ENCODE data around the gene EEF1AKMT3. TPM values are rescaled to one million over a fixed set of nuclear protein-coding genes. Genes with fewer than 3 reads are reported as not detected.
"Not testable (repeated sequence)": the region's sequence is repeated elsewhere in the genome, so short reads cannot be mapped to it uniquely, and the experiment has no call there.

EEF1AKMT3 gene
- total RNA-seq, 2 donors from 2014 or later, result 1.9 to 3.6 TPM

DNA sequence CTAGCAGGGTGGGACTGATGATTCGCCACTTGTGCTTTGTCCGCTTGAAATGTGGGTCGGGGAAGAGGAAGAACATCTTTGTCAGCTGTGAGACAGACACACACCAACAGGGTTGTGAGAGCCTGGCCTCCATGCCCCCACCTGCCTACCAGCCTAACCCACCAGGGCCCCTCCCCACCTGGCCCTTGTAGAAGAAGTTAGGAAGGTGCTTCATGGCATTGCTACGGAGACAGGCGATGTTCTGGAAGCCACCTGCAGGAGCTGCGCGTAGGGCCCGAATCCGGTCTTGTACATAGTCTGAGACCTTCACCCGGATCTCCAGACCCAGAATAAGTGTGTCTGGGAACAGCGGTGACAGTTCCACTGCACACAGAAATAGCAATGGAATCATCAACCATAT lies 2.8 kb upstream of the EEF1AKMT3 start:
- Histone ChIP-seq H3K27ac (no peak overlapping the region), H3K4me3 (no peak overlapping the region), H3K9me3 (no peaks in the 10 kb centered on the region), H3K27me3 (peaks cover 0 to 15% of the 10 kb centered on the region in 2 donors), H3K36me3 (peaks cover 16% of the 10 kb centered on the region), H3K4me1 (peaks cover 0 to 51% of the 10 kb centered on the region in 2 donors)
- no peak for TF ChIP-seq CTCF (IDR thresholded peaks at IDR 0.05)
- no peak for DNase-seq (ENCODE audit: low spot score)

GRCh38 chr12:57770734-57771133 lies 1.7 kb upstream of the EEF1AKMT3 start:
- no peak for TF ChIP-seq CTCF (IDR thresholded peaks at IDR 0.05)
- no peak overlapping the region for H3K4me3 ChIP-seq
- H3K27ac ChIP-seq, result no peak overlapping the region

GRCh38 chr12:57771236-57771872 lies 1.1 kb upstream of the EEF1AKMT3 start:
- TF ChIP-seq CTCF (IDR thresholded peaks at IDR 0.05), result no peak
- H3K4me1 ChIP-seq, result peaks cover 0 to 34% of the 10 kb centered on the region in 2 donors
- peak overlapping the region; percentile 61 to 89 for H3K4me3 ChIP-seq
- no peaks in the 10 kb centered on the region for H3K9me3 ChIP-seq
- H3K36me3 ChIP-seq, result peaks cover 16% of the 10 kb centered on the region
- H3K27me3 ChIP-seq, result no peaks in the 10 kb centered on the region
- DNase-seq (ENCODE audit: low spot score), result peak; percentile 90
- H3K27ac ChIP-seq, result peak overlapping the region; percentile 93 to 94

More at GRCh38 chr12:57770734-57771133, 1.7 kb upstream of the EEF1AKMT3 start:
- H3K27me3 ChIP-seq, result peaks cover 0 to 4% of the 10 kb centered on the region in 2 donors
- peaks cover 0 to 40% of the 10 kb centered on the region in 2 donors for H3K4me1 ChIP-seq
- no peaks in the 10 kb centered on the region for H3K9me3 ChIP-seq
- no peak for DNase-seq (ENCODE audit: low spot score)
- H3K36me3 ChIP-seq, result peaks cover 16% of the 10 kb centered on the region

- peak within 1 kb of the TSS; percentile 61 to 89 for H3K4me3 ChIP-seq
- no peaks in the 10 kb centered on the region for H3K27me3 ChIP-seq
- H3K9me3 ChIP-seq, result no peaks in the 10 kb centered on the region
- H3K36me3 ChIP-seq, result peaks cover 16% of the 10 kb centered on the region
- DNase-seq (ENCODE audit: low spot score), result peak; percentile 97
- peaks cover 0 to 28% of the 10 kb centered on the region in 2 donors for H3K4me1 ChIP-seq
- TF ChIP-seq CTCF (IDR thresholded peaks at IDR 0.05), result no peak
- H3K27ac ChIP-seq, result peak within 1 kb of the TSS; percentile 93 to 94
Observed at GRCh38 chr12:57771873-57772428, 463 bp upstream of the EEF1AKMT3 start, which contains the start of gene METTL1. Gene METTL1 (minus strand): TSS chr12:57772105. CDS start chr12:57772083, 22 bp downstream.

DNA sequence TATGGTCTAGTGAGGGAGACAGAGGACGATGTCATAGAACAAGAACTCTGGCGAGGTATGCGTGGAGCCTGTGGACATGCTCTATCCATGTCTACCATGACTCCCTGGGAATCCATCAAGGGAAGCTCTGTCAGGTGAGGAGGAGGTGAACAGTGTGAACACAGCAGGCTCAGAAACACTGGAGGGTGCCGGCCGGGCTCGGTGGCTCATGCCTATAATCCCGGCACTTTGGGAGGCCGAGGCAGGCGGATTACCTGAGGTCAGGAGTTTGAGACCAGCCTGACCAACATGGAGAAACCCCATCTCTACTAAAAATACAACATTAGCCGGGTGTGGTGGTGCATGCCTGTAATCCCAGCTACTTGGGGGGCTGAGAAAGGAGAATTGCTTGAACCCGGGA lies 2.2 kb downstream of the EEF1AKMT3 start:
- DNase-seq (ENCODE audit: low spot score); H3K27ac ChIP-seq; H3K27me3 ChIP-seq; H3K4me3 ChIP-seq; H3K9me3 ChIP-seq; H3K36me3 ChIP-seq: not testable (repeated sequence)
- peaks cover 0 to 25% of the 10 kb centered on the region in 2 donors for H3K4me1 ChIP-seq

GRCh38 chr12:57775044-57775443 lies 2.6 kb downstream of the EEF1AKMT3 start:
- Histone ChIP-seq H3K36me3 (peaks cover 5% of the 10 kb centered on the region), H3K9me3 (no peaks in the 10 kb centered on the region), H3K4me3 (no peak overlapping the region), H3K27ac (no peak overlapping the region), H3K4me1 (peaks cover 0 to 25% of the 10 kb centered on the region in 2 donors), H3K27me3 (no peaks in the 10 kb centered on the region)
- no peak for TF ChIP-seq CTCF (IDR thresholded peaks at IDR 0.05)
- no peak for DNase-seq (ENCODE audit: low spot score)

Measured in right atrium auricular region (tissue), 2 donors.